Mesodermal cell (in vitro differentiated cells): ENCODE data around the gene ACE.

Experiments used
- H3K27ac ChIP-seq: 2 replicates; pipeline ENCODE4 v1.7.0; 2013; ENCODE audit warnings: mild to moderate bottlenecking, low read depth, low read length, moderate library complexity; ENCODE audit not compliant: severe bottlenecking
- H3K36me3 ChIP-seq: 2 replicates; pipeline ENCODE4 v1.7.1; 2013; ENCODE audit warnings: mild to moderate bottlenecking, low read length, moderate library complexity; ENCODE audit not compliant: control insufficient read depth, insufficient read depth
- H3K4me1 ChIP-seq: one replicate; pipeline ENCODE4 v1.7.1; 2013; ENCODE audit warnings: mild to moderate bottlenecking, low read length; ENCODE audit not compliant: insufficient read depth, control insufficient read depth, poor library complexity, severe bottlenecking
- H3K4me3 ChIP-seq: 2 replicates; pipeline ENCODE4 v1.7.0; 2013; ENCODE audit warnings: low read length, control low read depth, mild to moderate bottlenecking; ENCODE audit not compliant: insufficient read depth, poor library complexity, severe bottlenecking; ENCODE audit errors: extremely low read depth
- H3K9me3 ChIP-seq: 2 replicates; pipeline ENCODE4 v1.7.1; 2013; ENCODE audit warnings: mild to moderate bottlenecking, low read length, moderate library complexity; ENCODE audit not compliant: control insufficient read depth
- WGBS, 2 experiments: methylation state at CpG; one replicate each; pipeline ENCODE4 v1.1.5; 2013; ENCODE audit warnings: missing lambda C conversion rate in 2 of 2; ENCODE audit not compliant: insufficient coverage in 2 of 2; 5-methylcytosine and 5-hydroxymethylcytosine counted together

The ACE gene

DNA sequence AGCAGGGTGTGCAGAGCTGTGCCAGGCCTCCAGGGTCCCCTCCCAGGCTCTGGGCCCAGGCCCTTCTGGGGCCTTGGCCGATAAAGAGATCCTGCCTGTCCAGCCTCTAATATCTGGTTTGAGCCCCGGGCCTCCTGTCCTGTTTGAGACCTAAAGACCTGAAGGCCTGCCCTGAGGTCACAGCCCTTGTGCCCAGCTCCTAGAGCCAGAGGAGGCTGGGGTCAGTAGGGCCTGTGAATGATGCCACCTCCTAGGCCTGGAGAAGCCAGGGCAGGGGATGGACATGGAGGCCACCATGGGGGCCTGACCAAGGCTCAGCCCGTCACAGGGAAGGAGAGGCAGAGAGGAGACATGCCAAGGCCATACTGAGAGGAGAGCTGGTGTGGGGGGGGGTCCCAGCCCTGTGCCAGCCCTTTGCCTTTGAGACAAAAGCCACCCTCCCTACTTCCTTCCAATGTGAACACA, 53.7 kb downstream of the ACE start:
- Histone ChIP-seq H3K4me3 (no peak overlapping the region), H3K4me1 (no peaks in the 10 kb centered on the region), H3K36me3 (no peaks in the 10 kb centered on the region), H3K9me3 (no peaks in the 10 kb centered on the region), H3K27ac (no peak overlapping the region)
- WGBS, 2 experiments, result 92 to 100% methylated on average over 2 of the region's 3 CpGs

DNA sequence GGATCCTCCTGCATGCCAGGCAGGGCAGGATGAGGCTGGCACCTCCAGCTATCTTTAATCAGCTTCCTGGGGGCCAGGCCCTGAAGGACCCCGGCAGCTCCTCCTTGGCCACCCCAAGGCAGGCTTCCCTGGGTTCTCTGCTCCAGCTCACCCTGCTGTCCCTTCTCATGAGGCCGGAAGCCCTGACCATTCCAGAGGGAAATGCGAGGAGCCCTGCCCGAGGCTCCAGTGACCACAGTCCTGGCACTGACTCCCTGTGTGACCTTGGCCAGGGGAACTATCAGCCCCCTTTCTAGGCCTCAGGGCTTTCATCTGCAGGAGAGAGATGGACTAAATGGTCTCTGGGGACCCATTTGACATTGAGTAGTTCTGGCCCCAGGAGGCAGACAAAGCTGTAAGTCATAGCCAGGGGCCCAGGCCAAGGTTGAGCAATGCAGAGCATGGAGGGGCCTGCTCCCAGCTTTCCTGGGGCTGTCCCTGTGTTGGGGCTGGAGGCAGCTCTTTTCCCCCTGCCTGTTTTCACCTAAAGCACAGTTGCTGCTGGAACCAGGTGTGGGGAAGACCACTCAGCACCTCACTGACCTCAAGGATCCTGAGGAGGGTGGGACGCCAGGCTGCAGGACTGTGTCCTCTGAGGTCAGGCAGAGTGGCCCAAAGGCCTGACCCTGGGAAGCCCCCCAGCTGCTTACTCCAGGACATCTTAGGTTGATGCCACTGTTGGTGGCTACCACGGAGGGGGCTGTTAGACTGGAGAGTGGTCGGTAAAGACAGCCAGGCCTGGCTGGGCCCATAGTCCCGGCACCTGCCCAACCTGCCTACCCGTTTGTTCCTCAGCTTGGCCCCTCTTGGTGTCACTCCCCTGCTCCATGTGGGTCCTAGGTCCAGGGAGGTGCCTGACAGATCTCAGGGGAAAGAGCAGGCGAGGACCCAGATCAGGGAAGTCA, 54.4 kb downstream of the ACE start:
- Histone ChIP-seq H3K36me3 (no peaks in the 10 kb centered on the region), H3K9me3 (no peaks in the 10 kb centered on the region), H3K4me3 (no peak overlapping the region), H3K27ac (no peak overlapping the region), H3K4me1 (no peaks in the 10 kb centered on the region)
- 88 to 94% methylated on average over 10 of the region's 10 CpGs for WGBS, 2 experiments

DNA sequence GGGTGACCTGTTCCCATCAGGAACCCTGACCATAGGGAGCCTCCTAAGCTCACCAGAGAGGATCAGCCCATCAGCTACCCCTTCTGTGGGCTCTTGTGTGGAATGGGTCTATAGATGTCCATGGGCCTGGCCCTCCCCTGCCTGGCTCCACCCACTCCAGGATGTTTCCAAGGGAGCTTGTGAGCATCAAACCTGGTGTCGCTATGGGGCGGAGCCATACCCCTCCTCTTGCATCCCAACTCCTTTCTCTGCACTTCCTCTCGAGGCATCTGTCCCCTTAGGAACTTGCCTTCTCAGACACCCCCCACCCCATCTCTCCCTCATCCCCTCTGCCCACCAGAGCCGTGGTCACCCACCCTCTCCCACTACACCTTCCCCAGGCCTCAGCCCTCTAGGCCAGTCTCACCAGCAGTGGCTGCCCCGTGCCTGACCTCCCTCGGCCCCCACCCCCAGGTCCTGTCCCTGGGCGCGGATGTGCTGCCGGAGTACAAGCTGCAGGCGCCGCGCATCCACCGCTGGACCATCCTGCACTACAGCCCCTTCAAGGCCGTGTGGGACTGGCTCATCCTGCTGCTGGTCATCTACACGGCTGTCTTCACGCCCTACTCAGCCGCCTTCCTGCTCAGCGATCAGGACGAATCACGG, 56.7 kb downstream of the ACE start:
- 91 to 95% methylated on average over 19 to 20 of the region's 20 CpGs for WGBS, 2 experiments
- H3K4me1 ChIP-seq, result no peaks in the 10 kb centered on the region

DNA sequence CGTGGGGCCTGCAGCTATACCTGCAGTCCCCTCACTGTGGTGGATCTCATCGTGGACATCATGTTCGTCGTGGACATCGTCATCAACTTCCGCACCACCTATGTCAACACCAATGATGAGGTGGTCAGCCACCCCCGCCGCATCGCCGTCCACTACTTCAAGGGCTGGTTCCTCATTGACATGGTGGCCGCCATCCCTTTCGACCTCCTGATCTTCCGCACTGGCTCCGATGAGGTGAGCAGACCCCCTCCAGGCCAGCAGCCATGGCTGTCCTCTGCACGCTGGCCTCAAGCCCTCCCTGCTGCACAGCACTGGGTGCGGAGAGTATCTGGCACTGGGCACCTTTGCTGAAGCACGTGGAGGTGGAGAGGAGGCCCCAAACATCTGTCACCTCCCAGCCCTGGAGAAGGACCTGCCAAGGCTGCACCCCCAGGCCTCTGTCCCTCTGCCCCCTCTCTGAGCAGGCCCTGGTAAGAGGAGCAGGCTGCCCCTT, 57.3 kb downstream of the ACE start:
- no peak overlapping the region for H3K4me3 ChIP-seq
- H3K9me3 ChIP-seq, result no peaks in the 10 kb centered on the region
- WGBS, 2 experiments, result 90 to 96% methylated on average over 15 to 17 of the region's 17 CpGs
- no peaks in the 10 kb centered on the region for H3K36me3 ChIP-seq
- H3K27ac ChIP-seq, result no peak overlapping the region
- no peaks in the 10 kb centered on the region for H3K4me1 ChIP-seq

More for the DNA sequence above, 56.7 kb downstream of the ACE start:
- H3K27ac ChIP-seq, result no peak overlapping the region
- H3K9me3 ChIP-seq, result no peaks in the 10 kb centered on the region
- no peaks in the 10 kb centered on the region for H3K36me3 ChIP-seq
- no peak overlapping the region for H3K4me3 ChIP-seq

DNA sequence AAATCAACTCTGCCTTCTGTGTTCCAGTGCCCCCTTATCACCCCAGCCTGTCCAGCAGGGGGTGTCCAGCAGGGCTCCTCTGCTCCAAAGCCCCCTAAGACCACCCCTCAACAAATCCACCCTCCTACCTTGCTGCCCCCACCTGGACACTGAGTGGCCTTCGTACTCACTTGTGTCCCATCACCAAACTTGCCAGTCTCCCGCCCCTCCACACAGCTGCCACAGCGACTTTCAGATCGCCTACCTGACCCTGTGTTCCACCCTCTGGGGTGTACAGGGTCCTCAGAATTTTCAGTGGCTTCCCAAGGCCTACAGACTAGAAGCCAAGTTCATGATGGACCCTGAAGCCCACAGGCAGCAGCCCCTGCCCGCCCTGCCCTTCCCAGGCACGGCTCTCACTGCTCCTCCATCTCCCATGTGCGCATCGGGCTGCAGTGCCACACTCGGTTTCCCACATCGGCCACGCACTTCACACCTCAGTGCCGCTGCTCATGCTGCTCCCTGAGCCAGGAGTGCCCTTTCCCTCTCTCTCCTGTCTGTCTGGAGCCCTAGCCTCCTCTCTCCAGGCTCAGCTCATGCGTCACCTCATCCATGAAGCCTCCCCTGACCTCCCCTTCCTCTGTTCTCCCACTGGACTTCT, 58.1 kb downstream of the ACE start:
- H3K4me1 ChIP-seq, result no peaks in the 10 kb centered on the region
- 83 to 90% methylated on average over 9 to 13 of the region's 13 CpGs for WGBS, 2 experiments
- no peak overlapping the region for H3K27ac ChIP-seq
- H3K4me3 ChIP-seq, result no peak overlapping the region
- no peaks in the 10 kb centered on the region for H3K36me3 ChIP-seq
- no peaks in the 10 kb centered on the region for H3K9me3 ChIP-seq

DNA sequence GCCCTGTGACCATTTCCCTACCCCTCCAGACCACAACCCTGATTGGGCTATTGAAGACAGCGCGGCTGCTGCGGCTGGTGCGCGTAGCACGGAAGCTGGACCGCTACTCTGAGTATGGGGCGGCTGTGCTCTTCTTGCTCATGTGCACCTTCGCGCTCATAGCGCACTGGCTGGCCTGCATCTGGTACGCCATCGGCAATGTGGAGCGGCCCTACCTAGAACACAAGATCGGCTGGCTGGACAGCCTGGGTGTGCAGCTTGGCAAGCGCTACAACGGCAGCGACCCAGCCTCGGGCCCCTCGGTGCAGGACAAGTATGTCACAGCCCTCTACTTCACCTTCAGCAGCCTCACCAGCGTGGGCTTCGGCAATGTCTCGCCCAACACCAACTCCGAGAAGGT, 58.8 kb downstream of the ACE start:
- H3K9me3 ChIP-seq, result no peaks in the 10 kb centered on the region
- 97% methylated on average over 23 to 24 of the region's 24 CpGs for WGBS, 2 experiments
- H3K4me1 ChIP-seq, result no peaks in the 10 kb centered on the region
- H3K36me3 ChIP-seq, result no peaks in the 10 kb centered on the region
- no peak overlapping the region for H3K27ac ChIP-seq
- H3K4me3 ChIP-seq, result no peak overlapping the region

DNA sequence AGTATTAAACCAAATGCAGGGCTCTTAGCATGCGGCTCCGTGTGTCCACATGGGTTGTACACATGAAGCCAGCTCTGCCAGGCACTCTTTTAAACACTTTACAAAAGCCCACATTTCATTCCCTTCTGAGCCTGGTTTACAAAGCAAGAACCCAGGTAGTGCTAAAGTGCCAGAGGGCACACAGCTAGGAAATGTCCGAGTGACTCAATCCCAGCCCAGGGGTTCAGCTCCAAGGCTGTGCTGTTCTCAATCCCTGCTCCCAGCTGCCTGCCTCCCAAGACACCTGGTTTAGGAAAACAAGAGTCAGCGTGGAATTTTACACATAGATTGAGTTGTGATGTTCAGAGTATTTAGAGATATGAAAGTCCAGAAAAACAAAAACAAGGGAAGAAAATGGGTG, 60.1 kb downstream of the ACE start:
- Histone ChIP-seq H3K27ac (no peak overlapping the region), H3K36me3 (no peaks in the 10 kb centered on the region), H3K4me3 (no peak overlapping the region), H3K4me1 (no peaks in the 10 kb centered on the region), H3K9me3 (no peaks in the 10 kb centered on the region)
- 95 to 100% methylated on average over 1 to 4 of the region's 4 CpGs for WGBS, 2 experiments

DNA sequence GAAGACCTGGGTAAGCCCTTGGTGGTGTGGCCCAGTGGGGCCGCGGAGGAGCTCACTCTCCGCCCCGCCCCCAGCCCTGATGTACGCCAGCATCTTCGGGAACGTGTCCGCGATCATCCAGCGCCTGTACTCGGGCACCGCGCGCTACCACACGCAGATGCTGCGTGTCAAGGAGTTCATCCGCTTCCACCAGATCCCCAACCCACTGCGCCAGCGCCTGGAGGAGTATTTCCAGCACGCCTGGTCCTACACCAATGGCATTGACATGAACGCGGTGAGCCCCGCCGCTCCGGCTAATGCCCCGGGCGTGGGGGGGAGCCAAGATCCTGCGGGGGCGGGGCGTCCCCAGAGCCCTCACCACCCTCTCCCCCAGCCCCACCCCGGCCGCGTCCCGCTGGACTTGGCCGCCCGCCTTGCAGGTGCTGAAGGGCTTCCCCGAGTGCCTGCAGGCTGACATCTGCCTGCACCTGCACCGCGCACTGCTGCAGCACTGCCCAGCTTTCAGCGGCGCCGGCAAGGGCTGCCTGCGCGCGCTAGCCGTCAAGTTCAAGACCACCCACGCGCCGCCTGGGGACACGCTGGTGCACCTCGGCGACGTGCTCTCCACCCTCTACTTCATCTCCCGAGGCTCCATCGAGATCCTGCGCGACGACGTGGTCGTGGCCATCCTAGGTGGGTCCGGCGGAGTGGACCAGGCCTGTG, 61.3 kb downstream of the ACE start:
- Histone ChIP-seq H3K36me3 (no peaks in the 10 kb centered on the region), H3K4me1 (no peaks in the 10 kb centered on the region), H3K4me3 (no peak overlapping the region), H3K9me3 (no peaks in the 10 kb centered on the region), H3K27ac (no peak overlapping the region)
- 22 to 28% methylated on average over 21 to 38 of the region's 62 CpGs for WGBS, 2 experiments

DNA sequence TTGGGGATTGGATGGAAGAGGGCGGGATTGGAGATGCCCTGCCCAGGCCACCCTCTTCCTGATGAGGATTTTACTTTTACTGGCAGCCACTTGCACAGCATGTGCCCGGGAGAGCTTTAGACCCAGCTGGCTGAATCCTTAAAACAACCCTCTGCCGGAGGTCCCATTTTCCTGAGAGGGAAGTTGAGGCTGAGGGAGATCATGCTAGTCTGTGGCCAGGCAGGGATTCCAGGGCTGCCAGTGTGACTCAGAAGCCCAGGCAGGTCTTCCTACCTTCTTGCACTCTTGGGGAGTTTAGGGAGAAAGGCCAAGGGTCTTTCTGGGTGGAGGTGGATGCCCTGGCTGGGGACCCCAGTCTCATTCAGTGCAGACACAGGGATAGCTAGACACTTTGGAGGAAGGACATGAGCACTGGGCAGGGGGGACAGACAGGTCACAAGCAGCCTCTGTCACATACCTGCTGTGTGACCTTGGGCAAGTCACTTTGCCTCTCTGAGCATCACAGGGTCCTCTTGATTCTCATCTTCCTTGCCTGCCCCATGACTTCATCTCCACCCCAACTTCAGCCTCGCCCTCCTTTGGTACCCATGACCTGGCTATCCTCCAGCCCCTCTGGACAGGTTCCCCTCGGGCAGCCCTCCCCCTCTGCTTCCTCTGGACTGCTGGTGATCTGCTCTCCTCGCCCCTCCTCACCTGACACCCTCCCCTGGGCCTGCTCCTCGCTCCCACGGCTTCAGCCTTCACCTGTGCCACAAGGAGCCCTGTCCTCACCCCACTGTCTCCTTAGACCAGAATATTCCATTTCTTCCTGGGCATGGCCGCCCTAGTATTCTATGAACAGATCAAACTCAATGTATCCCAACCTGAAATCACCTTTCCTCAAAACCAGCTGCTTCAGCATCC, 62.1 kb downstream of the ACE start:
- Histone ChIP-seq H3K27ac (no peak overlapping the region), H3K9me3 (no peaks in the 10 kb centered on the region), H3K4me3 (no peak overlapping the region), H3K36me3 (no peaks in the 10 kb centered on the region), H3K4me1 (peaks cover 3% of the 10 kb centered on the region)
- 83 to 91% methylated on average over 7 to 8 of the region's 9 CpGs for WGBS, 2 experiments
